Activated CD4-positive, alpha-beta T cell treated with anti-CD3 and anti-CD28 coated beads, Interleukin-2, amount 50 U/mL, for 16 hours (primary cell): ENCODE results near the gene SNTA1.
"Not testable (repeated sequence)": the region's sequence is repeated elsewhere in the genome, so short reads cannot be mapped to it uniquely, and the experiment has no call there.

Experiments
- DNase-seq: peaks from one replicate; pipeline ENCODE4 v3.0.0-alpha.2; 2020

Gene SNTA1

GRCh38 chr20:33443512-33444239, at the start of gene SNTA1:
TSS of gene SNTA1 (minus strand) at chr20:33443763. CDS start at chr20:33443620, 143 bp downstream.
- peak; percentile 91 for DNase-seq

GRCh38 chr20:33490934-33491656, 47.5 kb upstream of the SNTA1 start:
- no peak for DNase-seq

- peak; percentile 10 for DNase-seq
Measured at GRCh38 chr20:33490023-33490933, 46.7 kb upstream of the SNTA1 start, which contains the start of gene CBFA2T2. TSS of gene CBFA2T2 (plus strand) at chr20:33490096. CDS start at chr20:33490268, 172 bp downstream.

GRCh38 chr20:33489495-33490022, 46.0 kb upstream of the SNTA1 start:
- peak; percentile 99 for DNase-seq

GRCh38 chr20:33488661-33489494, 45.3 kb upstream of the SNTA1 start:
- DNase-seq: not testable (repeated sequence)

GRCh38 chr20:33488201-33488600, 44.6 kb upstream of the SNTA1 start:
- no peak for DNase-seq

- DNase-seq: not testable (repeated sequence)
Measured at GRCh38 chr20:33483186-33483585, 39.6 kb upstream of the SNTA1 start.

GRCh38 chr20:33482581-33482980, 39.0 kb upstream of the SNTA1 start:
- DNase-seq: no peak

GRCh38 chr20:33481431-33481941, 37.9 kb upstream of the SNTA1 start:
- DNase-seq: no peak

- DNase-seq: no peak
Measured at GRCh38 chr20:33480048-33480447, 36.5 kb upstream of the SNTA1 start.

- DNase-seq: no peak
Measured at GRCh38 chr20:33477386-33478234, 34.0 kb upstream of the SNTA1 start.

GRCh38 chr20:33475381-33476152, 32.0 kb upstream of the SNTA1 start:
- no peak for DNase-seq

GRCh38 chr20:33474963-33475362, 31.4 kb upstream of the SNTA1 start:
- DNase-seq: no peak

GRCh38 chr20:33474097-33474873, 30.7 kb upstream of the SNTA1 start:
- DNase-seq: no peak

- no peak for DNase-seq
Measured at GRCh38 chr20:33472868-33473435, 29.4 kb upstream of the SNTA1 start.

- DNase-seq: no peak
Measured at GRCh38 chr20:33470866-33471265, 27.3 kb upstream of the SNTA1 start.

- DNase-seq: no peak
Measured at GRCh38 chr20:33470457-33470856, 26.9 kb upstream of the SNTA1 start.

- no peak for DNase-seq
Measured at GRCh38 chr20:33466303-33466646, 22.7 kb upstream of the SNTA1 start.
